Measurements from ENCODE around the gene IL21.

- no peak for TF ChIP-seq CTCF (IDR thresholded peaks at IDR 0.05; ENCODE audit: insufficient read depth, low read depth, low read length)
- no peak for TF ChIP-seq EZH2 (IDR thresholded peaks at IDR 0.05; ENCODE audit: insufficient read depth, low read length)
Observed at GRCh38 chr4:122669911-122670738, 49.3 kb upstream of the IL21 start.
